Measurements from ENCODE around the gene TMC4.
"Not testable (repeated sequence)": the region's sequence is repeated elsewhere in the genome, so short reads cannot be mapped to it uniquely, and the experiment has no call there.

GRCh38 chr19:54214734-54215133, 41.8 kb upstream of the TMC4 start:
- not testable (repeated sequence) for TF ChIP-seq CTCF (IDR thresholded peaks at IDR 0.05 in 4 of 5, conservative IDR thresholded peaks at IDR 0.05 in 1 of 5); POLR2A (IDR thresholded peaks at IDR 0.05)

Measured in gastrocnemius medialis (tissue), 4 donors.